Stimulated activated CD8-positive, alpha-beta memory T cell treated with anti-CD3 and anti-CD28 coated beads, Interleukin-4, amount 100 ng/mL, for 4 hours (primary cell): ENCODE results near the gene KRTAP26-1.

Experiments
- DNase-seq, 2 donors: peaks; one replicate each; pipeline ENCODE4 v3.0.0-alpha.2; 2020; ENCODE audit warnings: low read depth in 2 of 2, low spot score in 1 of 2

The KRTAP26-1 gene

GRCh38 chr21:30271611-30272010 is 48.5 kb downstream of the KRTAP26-1 start:
- DNase-seq = no peak

DNA sequence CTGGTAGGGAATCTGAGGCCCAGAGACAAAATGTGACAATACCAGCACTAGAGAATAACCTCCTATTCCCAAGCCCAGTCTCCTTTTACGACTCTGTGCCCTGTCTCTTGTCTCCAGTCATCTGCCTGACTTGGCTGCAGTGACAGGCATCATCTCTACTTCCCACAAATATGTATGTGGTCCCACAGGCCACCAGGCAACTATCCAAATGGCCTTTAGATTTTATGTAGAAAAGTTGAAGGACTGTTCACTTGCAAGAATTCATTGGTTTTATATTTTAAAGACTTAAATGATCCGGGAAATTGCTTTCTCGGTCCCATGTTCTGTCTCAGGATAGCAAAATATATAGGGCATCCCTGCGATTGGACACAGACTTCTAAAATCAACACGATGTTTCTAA is 49.0 kb downstream of the KRTAP26-1 start:
- DNase-seq = no peak

- DNase-seq = no peak
These were observed 50.1 kb downstream of the KRTAP26-1 start for GRCh38 chr21:30269803-30270530.
